ENCODE data around the gene BTLA.
"Not testable (repeated sequence)": the region's sequence is repeated elsewhere in the genome, so short reads cannot be mapped to it uniquely, and the experiment has no call there.

The BTLA gene

GRCh38 chr3:112491373-112491772 lies 7.9 kb downstream of the BTLA start:
- no peak for DNase-seq (ENCODE audit: low spot score)

DNA sequence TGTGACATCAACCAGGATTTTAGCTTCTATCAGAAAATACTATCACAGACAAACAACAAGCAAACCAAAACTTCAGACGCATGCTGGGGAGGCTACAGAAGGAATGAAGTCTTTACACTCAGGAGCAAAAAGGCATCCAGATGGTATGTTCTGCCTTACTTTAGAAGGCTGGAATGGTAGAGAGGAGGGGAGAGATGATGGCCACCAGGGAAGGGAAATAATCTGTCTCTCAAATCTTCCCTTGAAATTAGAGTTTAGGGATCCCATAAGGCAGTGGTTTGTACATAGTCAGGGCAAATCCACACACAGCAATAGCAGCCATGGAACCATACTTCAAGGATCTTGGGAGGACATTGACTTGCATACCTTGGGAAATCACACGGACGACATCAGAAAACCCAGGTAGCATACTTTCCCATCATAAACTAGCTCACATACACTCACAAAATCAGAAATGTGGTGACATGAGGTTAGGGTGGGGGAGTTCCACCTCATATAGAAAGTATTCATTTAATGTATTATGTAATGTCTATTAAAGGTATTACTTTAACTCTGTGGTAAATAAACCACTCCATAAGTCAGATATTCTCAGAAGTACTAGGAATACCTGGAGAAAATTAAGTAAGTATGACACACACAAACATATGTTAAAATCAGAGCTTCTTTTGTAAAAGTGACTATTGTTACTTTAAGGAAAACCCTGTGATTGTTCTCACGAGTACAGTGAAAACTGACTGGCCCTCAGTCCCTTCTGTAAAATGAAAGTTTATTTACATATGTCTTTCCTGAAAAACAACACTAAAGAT lies 9.4 kb downstream of the BTLA start:
- DNase-seq (ENCODE audit: low spot score): no peak

- no peak for DNase-seq (ENCODE audit: low spot score)
Observed at GRCh38 chr3:112486811-112487505, 12.3 kb downstream of the BTLA start.

DNA sequence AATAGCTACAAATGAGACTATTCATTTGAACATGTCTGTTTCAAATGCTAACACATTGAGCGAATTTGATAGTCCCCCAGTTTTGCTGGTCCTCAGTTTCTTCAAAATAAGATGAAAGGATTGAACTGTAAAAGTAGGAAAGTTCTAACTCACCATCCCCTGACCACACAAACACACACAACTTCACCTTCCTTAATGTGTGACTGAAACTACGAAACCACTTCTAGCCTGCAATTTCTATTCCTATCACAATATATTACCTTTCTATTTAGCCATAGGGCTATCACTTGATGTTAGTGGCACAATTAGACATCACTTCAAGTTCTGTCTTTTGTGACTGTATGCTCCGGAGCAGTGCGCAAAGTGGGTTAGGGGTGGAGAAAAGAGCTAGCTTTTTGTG lies 14.9 kb downstream of the BTLA start:
- DNase-seq (ENCODE audit: low spot score): no peak

- no peak for DNase-seq (ENCODE audit: low spot score)
Observed at GRCh38 chr3:112482675-112483074, 16.6 kb downstream of the BTLA start.

DNA sequence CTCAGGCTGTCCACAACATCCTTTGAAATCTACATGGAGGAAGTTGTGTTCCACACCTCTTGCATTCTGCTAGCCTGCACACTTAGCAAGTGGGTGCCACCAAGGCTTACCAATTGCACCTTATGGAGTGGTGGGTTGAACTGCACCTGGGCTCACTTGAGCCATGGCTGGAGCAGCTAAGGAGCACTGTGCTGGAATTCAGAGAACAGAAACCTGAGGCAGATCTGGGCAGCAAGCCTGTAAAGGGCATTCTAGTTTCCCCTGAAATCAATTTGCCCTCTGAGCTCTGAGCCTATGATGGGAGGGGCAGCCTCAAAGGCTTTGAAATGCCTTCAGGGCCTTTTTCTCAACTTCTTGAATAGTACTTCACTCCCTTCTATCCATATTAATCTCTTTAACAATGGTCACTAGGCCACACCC lies 18.0 kb downstream of the BTLA start:
- no peak for DNase-seq (ENCODE audit: low spot score)

DNA sequence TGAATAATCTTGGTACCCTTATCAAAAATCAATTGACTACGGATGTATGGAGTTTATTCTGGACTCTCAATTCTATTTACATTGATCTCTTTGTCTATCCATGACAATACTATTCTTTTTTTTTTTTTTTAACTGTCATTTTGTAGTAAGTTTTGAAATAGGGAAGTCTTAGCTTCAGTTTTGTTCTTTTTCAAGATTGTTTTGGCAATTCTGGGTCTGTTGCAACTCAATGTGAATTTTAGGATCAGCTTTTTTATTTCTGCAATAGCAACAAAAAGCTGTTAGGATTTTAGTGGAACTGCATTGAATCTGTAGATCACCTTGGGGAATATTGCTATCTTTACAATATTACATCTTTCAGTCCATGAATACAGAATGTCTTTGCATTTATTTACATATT lies 21.4 kb downstream of the BTLA start:
- DNase-seq (ENCODE audit: low spot score): no peak

GRCh38 chr3:112476346-112476745 lies 22.9 kb downstream of the BTLA start:
- DNase-seq (ENCODE audit: low spot score): no peak

DNA sequence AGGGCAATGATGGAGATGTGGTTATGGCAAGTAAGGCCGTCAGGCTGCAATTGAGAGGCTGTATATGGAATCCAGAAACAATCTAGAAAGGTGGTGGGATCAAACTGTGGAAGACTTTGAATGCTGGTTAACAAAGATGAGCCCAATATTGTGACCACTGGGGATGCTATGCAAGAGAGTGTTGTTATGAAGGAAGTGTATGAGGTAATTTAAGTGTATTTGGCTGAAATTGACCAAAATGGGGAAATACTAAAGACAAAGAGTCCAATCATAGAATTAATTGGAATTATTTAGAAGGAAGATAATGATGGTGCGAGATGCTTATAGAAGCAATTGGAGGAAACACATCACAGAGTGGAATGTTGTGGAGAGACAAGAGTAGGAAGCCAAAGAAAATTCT lies 24.5 kb downstream of the BTLA start:
- no peak for DNase-seq (ENCODE audit: low spot score)

GRCh38 chr3:112472691-112473090 lies 26.6 kb downstream of the BTLA start:
- DNase-seq (ENCODE audit: low spot score): no peak

GRCh38 chr3:112471596-112472325 lies 27.5 kb downstream of the BTLA start:
- no peak for DNase-seq (ENCODE audit: low spot score)

DNA sequence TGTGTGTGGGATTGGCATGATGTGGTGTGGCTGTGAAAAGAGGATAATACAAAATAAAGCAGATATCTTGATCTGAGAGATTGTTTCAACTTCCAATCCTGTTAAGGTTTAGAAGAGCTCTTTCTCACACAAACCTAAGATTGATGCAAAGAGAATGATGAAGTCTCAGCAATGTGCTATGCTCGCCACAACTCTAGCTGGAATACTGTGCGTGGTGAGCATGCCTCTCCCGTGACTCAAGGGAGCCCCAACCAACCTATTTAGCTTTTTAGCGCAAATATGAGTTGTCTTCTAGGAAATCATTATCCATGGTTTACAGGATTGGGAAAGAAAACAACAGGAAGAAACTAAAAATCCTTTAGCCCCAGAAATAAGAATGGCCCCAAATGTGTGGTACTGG lies 28.5 kb downstream of the BTLA start:
- DNase-seq (ENCODE audit: low spot score): no peak

GRCh38 chr3:112469671-112470070 lies 29.6 kb downstream of the BTLA start:
- DNase-seq (ENCODE audit: low spot score): no peak

DNA sequence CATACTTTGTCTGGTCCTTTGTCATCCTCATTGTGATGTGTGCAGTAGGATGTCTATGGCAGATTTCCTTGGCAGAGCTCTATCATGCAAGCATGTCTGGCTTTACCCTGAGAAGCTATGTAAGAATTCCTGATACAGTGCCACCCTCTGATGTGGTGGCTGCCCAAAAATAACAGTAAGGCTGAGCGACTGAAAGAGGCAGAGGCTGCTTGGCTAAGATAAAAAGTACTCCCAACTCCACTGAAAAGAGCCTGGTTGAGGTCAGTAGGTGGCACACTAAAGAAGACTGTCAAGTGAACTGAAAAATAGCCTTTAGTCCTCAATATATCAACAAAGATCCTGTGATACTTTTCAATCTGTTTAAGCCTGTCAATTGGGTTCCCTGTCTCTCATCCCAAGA lies 31.7 kb downstream of the BTLA start:
- DNase-seq (ENCODE audit: low spot score): no peak

DNA sequence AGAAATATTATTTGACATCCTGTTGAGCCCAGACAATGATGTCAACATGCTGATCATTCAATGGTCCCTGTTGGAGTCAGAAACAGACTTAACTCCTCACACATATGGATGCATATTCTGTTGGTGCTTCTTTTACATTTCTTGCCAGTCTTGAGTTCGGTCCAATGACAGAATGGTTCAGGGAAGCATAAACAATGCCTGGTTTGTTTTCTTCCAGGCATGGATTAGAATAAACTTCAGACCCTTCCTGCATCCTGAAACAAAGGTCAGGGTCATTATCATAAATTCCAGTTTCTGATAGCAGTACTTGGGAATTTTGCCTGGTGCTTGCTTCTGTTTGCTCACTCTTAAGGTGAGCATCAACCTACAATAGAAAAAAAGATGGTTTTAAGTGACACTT lies 33.3 kb downstream of the BTLA start:
- DNase-seq (ENCODE audit: low spot score): no peak

- no peak for DNase-seq (ENCODE audit: low spot score)
Observed at GRCh38 chr3:112464264-112464663, 35.0 kb downstream of the BTLA start.

DNA sequence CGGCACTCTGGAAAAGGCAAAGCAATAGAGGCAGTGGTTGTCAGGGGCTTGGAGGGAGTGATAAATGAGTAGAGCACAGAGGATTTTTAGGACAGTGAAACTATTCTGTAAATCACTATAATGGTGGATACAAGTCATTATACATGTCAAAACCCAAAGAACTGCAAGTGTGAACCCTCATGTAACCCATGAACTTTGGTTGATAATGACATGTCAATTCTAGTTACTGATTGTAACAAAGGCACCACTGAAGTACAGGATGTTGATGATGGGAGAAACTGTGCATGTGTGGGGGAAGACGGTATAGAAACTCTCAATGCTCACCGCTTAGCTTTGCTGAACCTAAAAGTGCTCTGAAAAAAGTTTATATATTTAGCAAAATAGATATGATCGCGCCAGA lies 36.0 kb downstream of the BTLA start:
- DNase-seq (ENCODE audit: low spot score): no peak

- not testable (repeated sequence) for DNase-seq (ENCODE audit: low spot score)
Observed at GRCh38 chr3:112461787-112462186, 37.5 kb downstream of the BTLA start.

GRCh38 chr3:112460519-112461195 lies 38.6 kb downstream of the BTLA start:
- no peak for DNase-seq (ENCODE audit: low spot score)

- no peak for DNase-seq (ENCODE audit: low spot score)
Observed at GRCh38 chr3:112459750-112460149, 39.5 kb downstream of the BTLA start.

DNA sequence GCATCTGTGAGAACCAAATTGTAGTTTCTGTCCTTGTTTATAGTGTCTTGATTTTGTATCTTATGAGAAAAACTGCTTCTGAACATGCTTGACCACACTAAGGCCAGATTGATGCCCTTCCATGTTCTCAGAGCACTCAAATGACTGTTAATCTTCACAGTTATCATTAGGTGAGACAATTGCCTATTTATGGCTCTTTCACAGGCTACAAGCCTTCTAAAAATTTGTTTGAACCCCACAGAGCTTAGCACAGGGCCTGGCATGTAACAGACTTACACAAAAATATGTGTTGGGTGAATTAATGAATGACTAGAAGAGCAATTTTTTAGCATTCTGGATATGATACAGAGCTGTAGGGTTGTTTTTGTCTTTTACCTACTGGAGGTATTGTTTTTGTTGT lies 43.1 kb downstream of the BTLA start:
- no peak for DNase-seq (ENCODE audit: low spot score)

DNA sequence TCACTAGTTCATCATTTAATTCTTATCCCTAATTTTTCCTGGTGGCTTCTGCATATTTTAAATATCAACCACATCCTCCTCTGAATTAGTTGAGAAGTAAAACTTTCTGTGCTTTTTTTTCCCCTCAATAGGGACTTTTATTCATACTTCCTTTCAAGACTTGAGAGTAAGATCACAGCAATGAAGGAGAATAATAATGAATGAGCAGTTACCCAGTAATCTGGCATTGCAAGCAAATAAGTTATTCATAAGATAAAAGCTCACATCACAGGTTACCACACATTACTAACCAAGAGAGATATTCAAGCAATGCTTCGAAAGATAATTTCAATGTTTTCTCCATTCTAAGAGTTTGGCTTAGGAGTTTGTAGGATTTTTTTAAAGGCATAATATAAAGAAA lies 50.3 kb downstream of the BTLA start:
- DNase-seq (ENCODE audit: low spot score): no peak
